NCI-H2107 (cell line): ENCODE measurements around the gene HELZ.
"Not testable (repeated sequence)": the region's sequence is repeated elsewhere in the genome, so short reads cannot be mapped to it uniquely, and the experiment has no call there.

ENCODE experiments used
- DNase-seq: peaks from one replicate; lab custom pipeline; 2025; lab: John Stamatoyannopoulos, UW

The HELZ gene

DNA sequence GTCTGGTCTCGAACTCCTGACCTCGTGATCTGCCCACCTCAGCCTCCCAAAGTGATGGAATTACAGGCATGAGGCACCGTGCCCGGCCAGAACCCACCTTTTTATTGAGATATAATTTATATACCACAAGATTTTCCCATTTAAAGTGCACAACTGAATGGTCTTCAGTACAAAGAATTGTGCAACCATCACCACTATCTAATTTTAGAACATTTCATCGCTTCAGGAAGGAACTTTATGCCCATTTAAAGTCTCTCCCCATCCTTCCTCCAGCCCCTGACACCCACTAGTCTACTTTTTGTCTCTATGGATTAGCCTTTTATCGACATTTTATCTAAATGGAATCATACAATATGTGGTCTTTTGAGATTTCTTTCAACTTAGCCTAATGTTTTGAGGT lies 25.4 kb upstream of the HELZ start:
- no peak for DNase-seq

DNA sequence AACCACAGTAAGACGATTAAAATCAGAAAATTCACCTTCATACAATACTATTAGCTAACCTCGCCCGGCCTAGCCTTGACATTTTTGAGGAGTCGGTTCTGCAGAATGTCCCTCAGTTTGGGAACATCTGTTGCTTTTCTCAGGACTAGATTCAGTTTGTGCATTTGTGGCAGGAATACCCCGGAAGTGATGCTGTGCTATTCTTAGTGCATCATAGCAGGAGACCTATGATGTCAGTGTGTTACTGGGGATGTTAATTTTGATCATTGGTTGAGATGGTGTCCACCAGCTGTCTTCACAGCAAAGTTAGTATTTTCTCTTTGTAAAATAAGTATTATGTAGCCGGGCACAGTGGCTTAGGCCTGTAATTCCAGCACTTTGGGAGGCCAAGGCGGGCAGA lies 21.5 kb upstream of the HELZ start:
- DNase-seq = no peak

DNA sequence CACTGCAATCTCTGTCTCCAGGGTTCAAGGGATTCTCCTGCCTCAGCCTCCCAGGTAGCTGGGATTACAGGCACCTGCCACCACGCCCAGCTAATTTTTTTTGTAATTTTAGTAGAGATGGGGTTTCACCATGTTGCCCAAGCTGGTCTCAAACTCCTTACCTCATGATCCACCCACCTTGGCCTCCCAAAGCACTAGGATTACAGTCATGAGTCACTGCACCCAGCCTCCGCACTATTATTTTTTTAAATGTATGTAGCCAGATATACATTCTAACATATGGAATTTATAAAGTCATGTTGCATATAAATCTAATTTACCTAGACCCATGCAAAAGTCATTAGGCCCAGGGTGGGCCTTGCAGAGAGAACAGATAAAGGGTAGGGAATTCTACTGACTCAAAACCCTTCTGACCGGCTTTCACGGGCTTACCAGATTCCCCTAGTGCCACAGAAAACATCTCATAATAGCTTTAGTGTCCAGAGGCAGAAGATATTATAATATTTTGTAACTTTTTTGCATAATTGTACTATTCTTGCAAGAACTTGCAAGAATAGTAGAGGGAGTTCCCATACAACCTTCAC lies 20.5 kb upstream of the HELZ start:
- no peak for DNase-seq

DNA sequence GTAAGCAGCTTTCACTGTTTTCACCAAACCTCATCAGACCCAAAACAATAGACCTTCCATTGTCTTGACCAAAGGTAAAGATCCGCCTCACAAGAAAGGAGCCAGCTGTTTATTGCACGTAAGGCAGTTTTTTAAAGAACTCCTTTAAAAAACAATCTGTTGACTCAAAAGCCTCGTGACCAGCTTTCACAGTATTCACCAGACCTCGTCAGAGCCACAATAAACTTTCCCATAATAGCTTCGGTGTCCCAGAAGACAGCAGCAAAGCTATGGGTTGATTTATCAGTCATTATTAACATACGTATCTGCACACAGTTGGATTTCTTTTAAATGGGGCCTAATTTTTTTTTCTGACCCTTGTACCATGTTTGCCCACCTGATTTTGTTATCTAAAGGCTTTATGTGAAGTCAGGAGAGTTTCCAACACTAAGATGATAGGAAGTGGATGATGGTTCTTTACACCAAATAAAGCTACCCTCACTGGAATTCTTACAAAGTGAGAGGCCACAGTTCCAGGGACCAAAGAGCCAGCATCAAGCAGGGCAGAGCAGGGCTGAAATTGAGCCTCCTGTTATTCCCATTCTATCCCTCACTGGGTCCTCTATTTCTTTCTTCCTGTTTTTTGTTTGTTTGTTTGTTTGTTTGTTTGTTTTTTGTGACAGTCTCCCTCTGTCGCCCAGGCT lies 17.6 kb upstream of the HELZ start:
- no peak for DNase-seq

DNA sequence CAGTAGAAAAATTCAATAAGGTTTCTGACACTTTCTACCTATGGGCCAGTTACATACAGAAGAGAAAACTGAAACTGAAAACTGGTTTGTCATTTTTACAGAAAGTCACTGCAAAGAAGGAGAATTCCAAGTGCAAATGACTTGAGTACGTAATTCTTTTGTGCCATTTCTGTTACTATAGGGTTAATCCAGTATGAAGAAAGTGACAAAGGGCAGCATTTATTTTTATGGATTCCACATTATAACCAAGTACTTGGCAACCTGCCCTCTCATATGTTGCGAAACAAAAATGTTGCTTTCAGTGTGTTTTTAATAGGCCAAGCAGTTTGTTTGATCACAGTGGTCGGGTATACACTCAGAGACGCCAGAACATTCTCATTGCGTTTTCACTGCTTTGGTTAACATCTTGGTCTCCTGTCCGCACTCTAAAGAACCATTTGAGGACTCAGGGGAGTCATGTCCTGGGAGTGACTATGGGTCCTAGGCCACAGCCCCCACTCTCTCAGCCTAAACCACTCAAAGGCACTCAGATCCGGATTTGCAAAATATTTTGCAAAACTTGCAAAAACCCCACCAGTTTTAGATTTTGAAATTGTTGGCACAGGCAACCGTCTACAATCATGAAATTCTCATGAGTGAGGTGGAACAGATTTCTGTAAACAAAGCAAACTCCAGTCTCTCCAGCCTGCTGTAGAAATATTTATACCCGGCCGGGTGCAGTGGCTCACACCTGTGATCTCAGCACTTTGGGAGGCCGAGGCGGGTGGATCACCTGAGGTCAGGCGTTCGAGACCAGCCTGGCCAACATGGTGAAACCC lies 15.4 kb upstream of the HELZ start:
- no peak for DNase-seq

DNA sequence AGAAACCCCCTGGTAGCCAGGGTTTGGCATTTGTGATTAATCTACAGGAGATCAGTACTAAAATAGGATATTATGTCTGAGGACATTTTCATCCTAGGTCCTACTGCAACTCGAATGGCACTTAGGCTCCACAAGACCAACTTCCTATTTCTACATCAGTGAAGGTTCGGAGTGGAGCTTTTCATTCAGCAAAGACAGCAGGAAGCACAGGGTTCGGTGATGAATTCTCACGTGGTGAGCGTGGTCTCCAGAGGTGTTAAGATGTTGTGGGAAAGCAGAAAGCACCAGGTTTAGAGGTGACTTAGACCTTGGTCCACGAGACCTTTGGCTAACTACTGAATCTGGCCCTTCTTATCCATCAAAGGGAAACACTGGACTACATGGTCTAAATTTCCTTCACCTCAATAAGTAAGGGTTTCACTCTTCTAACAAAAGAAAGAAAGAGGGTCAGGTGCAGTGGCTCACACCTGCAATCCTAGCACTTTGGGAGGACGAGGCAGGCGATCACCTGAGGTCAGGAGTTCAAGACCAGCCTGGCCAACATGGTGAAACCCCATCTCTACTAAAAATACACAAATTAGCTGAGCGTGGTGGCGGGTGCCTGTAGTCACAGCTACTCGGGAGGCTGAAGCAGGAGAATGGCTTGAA lies 13.9 kb upstream of the HELZ start:
- no peak for DNase-seq

DNA sequence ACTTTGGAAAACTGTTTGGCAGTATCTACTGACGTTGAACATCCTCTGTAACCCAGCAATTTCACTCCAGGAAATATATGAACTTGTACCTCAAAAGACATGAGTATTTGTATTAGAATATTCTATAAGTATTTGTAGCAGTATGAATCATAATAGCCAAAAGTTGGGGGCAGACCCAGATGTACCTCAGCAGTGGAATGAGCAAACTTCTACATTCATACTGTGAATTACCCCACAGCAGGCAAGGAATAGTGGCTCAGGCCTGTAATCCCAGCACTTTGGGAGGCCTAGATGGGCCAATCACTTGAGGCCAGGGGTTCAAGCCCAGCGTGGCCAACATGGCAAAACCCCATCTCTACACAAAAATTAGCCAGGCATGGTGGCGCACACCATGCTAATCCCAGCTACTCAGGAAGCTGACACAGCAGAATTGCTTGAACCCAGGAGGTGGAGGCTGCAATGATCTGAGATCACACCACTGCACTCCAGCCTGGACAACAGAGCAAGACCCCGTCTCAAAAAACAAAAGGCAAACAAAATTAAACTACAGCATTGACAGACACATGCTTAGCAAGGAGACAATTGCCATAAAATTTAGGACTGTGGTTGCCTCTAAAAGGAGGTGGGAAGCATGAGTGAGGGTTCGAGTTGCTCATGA lies 11.2 kb upstream of the HELZ start:
- no peak for DNase-seq

DNA sequence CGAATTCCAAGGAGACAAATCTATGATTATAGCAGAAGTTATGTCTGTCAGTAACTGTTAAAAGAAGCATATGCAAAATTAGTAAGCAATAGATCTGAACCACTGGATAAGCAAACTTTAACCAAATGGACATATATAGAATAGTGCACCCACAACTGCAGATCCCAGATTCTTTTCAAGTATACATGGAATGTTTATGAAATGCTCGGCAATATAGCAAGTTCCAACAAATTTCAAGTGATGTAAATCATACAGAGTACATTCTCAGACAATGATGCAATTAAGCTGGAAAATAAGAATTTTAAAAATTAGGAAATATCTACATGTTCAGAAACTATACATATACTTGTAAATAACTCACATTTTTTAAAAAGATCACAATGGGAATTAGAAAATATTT lies 8.4 kb upstream of the HELZ start:
- no peak for DNase-seq

DNA sequence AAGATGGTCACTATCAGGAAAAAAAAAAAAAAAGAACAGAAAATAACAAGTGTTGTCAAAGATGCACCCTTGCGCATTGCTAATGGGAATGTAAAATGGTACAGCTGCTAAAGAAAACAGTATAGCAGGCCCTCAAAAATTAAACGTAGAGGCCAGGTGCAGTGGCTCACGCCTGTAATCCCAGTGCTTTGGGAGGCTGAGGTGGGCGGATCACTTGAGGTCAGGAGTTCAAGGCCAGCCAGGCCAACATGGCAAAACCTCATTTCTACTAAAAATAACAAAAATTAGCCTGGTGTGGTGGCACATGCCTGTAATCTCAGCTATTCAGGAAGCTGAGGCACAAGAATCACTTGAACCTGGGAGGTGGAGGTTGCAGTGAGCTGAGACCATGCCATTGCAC lies 6.6 kb upstream of the HELZ start:
- DNase-seq = not testable (repeated sequence)

DNA sequence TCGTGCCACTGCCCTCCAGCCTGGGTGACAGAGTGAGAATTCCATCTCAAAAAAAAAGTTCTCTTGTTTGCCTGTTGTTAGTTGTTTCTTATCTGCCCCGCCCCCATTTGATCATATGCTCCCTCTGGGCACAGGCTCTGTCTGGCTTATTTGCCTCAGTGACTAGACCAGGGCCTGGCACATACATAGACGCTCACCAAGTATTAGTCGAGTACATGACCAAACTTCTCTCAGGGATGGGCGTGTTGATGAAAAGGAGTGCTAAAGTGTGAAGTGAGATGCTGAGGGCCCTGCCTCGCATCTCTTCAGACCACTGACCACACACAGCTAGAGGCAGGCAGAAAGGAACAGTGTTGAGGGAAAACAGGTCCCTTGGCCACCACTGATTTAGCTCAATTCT lies 3.3 kb upstream of the HELZ start:
- DNase-seq = no peak

DNA sequence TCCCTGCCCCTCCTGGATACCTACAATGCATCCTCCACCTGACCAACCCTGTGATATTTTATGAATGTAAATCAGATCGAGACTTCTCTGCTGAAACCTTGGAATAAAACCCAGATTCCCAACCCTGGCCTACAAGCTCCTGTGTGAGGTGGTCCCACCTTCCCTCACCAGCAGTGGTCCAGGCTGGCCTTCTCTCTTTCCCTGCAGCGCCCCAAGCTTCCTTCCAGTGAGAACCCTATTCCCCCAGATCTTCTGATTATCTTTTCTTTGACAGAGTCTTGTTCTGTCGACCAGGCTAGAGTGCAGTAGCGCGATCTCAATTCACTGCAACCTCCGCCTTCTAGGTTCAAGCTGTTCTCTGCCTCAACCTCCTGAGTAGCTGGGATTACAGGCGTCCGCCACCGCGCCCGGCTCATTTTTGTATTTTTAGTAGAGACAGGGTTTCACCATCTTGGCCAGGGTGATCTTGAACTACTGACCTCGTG lies 2.5 kb upstream of the HELZ start:
- no peak for DNase-seq

DNA sequence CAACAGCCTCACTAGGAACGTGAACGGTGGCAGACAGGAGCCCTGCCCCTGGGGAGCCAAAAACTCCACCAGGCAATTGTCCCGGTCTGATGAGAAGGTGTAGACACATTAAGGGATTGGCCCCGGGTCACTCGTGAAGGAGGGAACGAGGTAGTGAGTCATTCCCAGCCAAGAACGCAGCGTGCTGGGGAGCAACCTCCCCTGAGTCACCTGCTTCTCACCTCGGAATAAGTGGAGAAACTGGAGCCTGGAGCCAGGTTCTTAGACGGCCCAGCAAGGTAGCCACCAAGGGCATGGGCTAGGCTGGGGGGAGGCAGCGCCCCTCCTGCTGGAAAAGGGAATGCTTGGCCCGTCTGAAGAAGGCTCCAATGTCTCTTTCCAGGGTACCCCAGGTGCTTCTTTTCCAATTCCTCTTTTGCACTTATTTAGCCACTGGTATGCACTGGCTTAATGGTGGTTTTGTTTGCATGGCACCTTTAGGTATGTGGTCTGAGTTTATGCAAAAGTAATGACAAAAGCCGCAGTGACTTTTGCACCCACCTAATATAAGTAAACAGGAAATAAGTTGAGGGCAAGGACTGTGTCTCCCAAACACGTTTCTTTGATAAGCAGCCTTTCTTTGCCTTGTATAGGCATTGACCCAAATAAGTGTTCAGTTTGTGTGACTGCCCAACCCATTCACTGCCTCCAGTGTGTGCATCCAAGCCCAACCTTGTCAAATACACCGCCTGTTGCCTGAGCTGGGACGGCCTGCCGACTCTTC lies 1.8 kb upstream of the HELZ start:
- DNase-seq = no peak

DNA sequence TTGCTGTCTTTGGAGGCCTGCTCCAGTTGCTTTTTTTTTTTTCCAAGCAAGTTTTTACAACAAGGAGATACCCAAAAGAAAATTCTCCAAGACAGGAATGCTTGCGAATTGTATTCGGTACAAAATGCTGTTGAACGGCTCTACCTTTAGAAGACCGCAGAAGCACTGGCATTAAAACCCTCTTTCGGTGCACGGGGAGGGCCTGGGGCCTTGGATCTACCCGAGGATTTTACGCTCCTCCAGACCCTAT lies 1.3 kb upstream of the HELZ start:
- no peak for DNase-seq

DNA sequence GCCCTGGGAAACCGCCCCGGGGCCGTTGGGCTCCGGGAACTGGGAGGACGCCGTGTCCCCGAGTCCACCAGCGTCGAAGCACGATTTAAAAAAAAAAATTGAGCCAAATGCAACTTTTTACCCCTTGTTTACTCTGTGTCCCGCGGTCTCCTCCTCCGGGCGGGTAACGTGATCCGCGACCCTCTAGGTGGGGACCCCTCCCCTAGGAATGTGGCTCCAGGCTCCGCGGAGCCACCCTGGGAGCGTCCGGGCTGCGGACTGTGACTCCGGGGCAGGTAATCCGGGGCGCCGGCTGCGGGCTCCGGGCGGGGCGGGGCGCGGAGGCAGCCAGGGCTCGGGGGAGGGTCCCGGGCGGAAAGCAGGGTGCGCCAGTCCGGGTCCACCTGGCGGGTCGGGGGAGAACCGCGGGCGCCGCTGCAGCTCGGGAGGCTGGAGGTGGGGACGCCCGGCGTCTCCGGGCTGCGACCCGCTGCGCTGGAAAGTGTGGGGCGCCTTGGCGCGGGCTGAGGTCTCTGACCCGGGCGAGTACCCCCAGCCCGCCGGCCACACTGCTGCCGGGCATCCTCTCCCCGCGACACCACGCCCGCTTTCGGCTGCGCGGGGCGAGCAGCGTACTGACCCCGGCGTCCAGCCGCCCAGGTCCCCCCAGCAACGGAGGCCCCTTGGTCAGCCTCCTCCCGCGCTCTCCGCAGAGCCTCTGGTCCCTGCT lies 852 bp upstream of the HELZ start:
- DNase-seq = no peak

DNA sequence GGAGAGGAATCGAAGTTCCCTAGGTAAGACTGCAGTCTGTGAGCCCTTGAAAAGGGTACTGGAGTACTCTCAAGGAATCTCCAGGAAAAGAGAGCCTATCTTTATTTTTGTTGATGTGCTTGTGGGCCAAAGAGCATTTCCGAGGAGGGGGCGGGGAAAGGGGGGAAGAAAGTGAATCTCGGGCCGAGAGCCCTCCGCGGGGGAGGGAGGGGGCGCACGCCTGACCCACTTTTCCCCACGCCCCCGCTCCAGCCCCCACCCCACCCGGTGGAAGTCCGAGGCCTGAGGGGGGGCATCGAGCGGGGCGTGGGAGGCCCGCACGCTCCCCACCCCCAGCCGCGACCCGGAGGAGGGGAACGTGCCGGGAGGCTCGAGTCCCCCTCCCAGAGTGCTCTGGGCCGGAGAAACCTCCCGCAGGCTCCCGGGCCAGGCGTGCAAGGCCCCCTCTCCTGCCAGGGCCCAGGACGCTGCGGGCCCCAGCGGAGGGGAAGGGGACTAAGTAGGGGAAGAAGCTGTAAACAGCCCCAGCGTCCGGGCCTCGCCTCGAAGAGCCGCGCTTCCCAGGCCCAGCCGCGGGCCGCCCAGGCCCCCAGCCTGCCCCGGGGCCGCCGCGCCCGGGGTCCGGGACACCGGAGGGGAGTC lies 444 bp downstream of the HELZ start:
- DNase-seq = no peak

DNA sequence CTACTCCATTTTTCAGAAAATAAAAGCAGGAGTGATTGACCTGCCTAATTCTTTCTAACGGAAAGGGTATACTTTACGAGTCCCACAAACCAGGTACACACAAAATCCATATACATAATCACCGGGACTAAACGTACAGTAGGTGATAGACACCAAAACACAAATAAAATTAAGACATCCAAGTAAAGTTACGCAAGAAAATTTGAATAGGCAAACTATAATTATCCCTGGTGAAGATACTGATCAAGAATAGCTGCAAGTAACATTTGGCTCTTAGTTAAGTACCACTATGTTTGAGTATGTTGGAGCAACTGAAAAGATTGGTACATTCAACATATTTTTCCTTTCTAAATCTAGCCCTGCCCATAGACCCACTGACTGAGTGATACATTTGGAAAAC lies 1.7 kb downstream of the HELZ start:
- no peak for DNase-seq

DNA sequence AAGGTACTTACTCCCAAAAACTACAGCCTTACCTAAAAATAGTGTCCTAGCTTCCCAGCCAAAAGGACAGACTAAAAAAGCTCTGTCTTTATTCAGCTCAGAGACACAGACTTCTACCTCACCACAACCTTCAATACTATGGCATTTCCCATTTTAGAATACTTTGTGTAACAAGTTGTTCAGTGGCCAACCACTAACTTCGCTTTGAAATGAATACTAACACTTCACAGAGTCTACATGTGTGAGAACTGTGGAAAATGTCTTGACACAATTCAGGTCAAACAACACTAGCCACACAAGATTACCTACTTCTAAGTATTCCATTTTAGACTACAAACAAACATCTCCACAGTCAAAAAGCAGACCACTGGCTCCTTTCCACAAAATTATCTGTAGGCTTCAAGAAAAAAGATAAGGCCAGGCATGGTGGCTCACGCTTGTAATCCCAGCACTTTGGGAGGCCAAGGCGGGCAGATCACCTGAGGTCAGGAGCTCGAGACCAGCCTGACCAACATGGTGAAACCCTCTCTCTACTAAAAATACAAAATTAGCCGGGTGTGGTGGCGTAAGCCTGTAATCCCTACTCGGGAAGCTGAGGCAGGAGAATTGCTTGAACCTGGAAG lies 3.2 kb downstream of the HELZ start:
- no peak for DNase-seq

DNA sequence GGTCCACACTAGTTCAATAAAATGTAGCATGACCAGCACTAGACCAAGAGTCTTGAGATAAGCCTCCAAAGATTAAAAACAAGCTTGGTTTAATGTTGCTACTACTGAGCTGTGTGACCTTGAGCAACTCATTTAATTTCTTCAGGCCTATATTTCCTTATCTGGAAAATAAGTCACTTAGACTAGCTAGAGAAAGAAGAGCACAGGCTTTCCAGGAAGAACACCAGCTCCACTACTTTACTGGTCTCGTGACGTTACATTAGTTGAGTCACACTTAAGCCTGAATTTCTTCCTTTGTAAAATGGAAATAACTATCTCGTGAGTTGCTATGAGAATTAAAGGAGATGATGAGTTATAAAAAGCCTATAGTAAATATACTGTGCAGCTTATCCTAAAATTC lies 5.4 kb downstream of the HELZ start:
- no peak for DNase-seq

DNA sequence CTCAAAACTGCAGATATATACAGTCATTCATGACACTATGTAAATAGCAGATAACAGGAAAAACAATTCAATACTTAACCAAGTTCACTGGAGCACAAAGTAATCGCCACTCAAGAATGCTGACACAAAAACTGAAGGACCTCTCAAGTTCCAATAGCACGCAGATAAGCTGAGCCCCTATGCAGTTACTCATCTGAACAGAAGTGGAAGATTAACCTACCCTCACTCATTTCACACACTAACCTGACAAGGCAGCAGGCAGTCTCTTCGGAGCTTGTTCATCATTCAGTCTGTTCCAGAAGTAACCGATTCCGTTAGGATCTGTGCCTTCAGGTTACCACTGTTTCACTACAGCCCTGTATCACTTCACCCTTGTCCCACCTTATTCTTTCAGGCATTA lies 6.0 kb downstream of the HELZ start:
- no peak for DNase-seq

DNA sequence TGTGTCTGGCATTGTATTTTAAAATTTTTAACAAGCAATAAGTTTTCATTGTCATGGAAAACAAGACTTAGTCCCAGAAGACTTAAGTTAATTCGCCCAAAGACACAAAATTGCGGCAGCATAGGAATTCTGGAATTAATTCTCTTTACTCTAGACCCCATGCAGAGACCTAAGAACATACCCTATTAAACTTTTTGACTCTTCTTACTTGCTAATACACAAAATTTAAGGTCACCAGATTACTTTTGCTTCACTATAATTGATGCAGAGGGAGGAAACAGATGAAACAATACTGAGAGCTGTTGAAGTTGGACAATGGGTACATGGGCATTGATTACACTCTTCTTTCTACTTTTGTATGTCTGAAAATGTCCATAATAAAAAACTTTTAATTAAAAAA lies 12.6 kb downstream of the HELZ start:
- no peak for DNase-seq
